Central memory CD8-positive, alpha-beta T cell (primary cell): ENCODE results near the gene PRKCH.

Experiments
- ATAC-seq: fragments of 150-1000 bp; cut with Tn5 transposase; replicated peaks from 2 replicates; pipeline ENCODE4 v1.10.0; 2022; ENCODE audit warnings: mild to moderate bottlenecking, moderate FRiP score, moderate number of reproducible peaks; ENCODE audit not compliant: poor library complexity, severe bottlenecking; ENCODE audit errors: extremely low read depth
- DNase-seq, 2 donors: peaks; one replicate each; pipeline ENCODE4 v3.0.0; 2021; ENCODE audit warnings: low spot score in 2 of 2
- H3K27ac Mint-ChIP-seq: one replicate; pipeline ENCODE4 v1.8.0; 2022; ENCODE audit warnings: low read depth, mild to moderate bottlenecking, moderate library complexity, mixed read lengths
- H3K27me3 Mint-ChIP-seq: one replicate; pipeline ENCODE4 v1.8.0; 2022; ENCODE audit warnings: mixed read lengths
- H3K36me3 Mint-ChIP-seq: one replicate; pipeline ENCODE4 v1.8.0; 2022; ENCODE audit warnings: mild to moderate bottlenecking, moderate library complexity, mixed read lengths; ENCODE audit not compliant: insufficient read depth
- H3K4me1 Mint-ChIP-seq: one replicate; pipeline ENCODE4 v1.8.0; 2022; ENCODE audit warnings: mixed read lengths
- H3K4me3 Mint-ChIP-seq: one replicate; pipeline ENCODE4 v1.8.0; 2022; ENCODE audit warnings: mild to moderate bottlenecking, moderate library complexity, mixed read lengths
- H3K9me3 Mint-ChIP-seq: one replicate; pipeline ENCODE4 v1.8.0; 2022; ENCODE audit warnings: mixed read lengths

The PRKCH gene

DNA sequence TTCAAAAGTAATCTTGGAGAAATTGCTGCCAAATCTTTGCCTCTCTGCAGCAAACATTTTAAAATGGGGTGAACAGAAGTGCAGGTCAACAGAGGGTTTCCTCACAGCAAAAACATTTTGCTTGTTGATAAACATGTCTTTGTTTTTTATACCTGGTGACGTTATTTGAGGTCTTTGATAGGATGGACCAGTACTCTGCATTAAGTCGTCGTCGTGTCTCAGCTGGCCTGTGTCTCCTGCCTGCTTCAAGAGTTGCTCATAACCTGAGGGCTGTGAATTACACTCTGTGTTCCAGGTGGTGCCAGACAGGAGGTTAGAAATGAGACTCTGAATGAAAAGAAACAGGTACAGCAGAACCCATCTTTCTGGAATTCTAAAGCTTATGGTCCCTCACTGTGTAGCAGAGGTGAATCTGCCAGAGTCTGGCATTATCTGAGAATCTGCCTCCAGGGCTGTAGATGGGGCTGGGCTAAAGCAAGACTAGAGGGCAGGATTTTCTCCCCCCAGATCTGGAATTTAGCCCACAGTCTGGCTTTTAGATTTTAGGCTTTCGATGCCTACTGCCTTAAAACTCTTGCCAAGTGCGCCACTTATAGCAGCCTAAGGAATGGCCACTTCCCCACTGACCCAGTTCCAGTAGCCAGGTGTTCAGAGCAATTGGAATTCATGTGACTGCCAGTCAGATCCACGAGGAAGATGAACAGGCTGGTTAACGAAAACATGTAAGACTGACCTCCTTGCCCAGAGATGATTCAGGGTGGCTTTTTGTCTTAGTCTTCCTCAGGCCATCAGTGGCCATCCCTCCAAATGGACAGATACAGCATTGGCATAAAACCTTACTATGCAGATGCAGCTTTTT lies 161.2 kb downstream of the PRKCH start:
- peak overlapping the region; percentile 98 for H3K27ac Mint-ChIP-seq
- no peak for ATAC-seq

DNA sequence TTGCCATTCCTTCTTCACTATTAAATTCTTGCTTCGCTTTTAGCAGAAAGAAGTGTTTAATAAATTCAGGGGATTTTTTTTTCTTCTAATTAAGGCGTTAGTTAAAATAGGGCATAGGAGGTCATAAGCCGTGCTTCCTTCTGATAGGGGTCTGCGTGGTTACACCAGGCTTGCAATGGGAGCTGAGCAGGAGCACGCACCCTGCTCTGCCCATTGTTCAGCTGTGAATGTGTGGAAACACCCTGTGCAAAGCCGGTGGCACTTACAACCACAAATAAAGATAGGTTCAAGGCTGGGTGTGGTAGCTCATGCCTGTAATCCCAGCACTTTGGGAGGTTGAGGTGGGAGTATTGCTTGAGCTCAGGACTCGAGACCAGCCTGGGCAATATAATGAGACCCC lies 162.1 kb downstream of the PRKCH start:
- DNase-seq (no peak), ATAC-seq (no peak)
- no peaks in the 10 kb centered on the region for H3K27me3 Mint-ChIP-seq
- H3K36me3 Mint-ChIP-seq: peaks cover 89% of the 10 kb centered on the region
- H3K4me3 Mint-ChIP-seq: peak overlapping the region; percentile 57
- peak overlapping the region; percentile 88 for H3K27ac Mint-ChIP-seq
- no peaks in the 10 kb centered on the region for H3K9me3 Mint-ChIP-seq
- H3K4me1 Mint-ChIP-seq: peaks cover 81% of the 10 kb centered on the region

More for the DNA sequence above, 161.2 kb downstream of the PRKCH start:
- H3K9me3 Mint-ChIP-seq: no peaks in the 10 kb centered on the region
- H3K4me1 Mint-ChIP-seq: peaks cover 88% of the 10 kb centered on the region
- no peak for DNase-seq
- peaks cover 84% of the 10 kb centered on the region for H3K36me3 Mint-ChIP-seq
- H3K4me3 Mint-ChIP-seq: peak overlapping the region; percentile 57
- no peaks in the 10 kb centered on the region for H3K27me3 Mint-ChIP-seq

GRCh38 chr14:61484031-61484430 lies 162.7 kb downstream of the PRKCH start:
- H3K4me1 Mint-ChIP-seq: peaks cover 76% of the 10 kb centered on the region
- peak overlapping the region; percentile 88 for H3K27ac Mint-ChIP-seq
- no peak for ATAC-seq
- no peaks in the 10 kb centered on the region for H3K27me3 Mint-ChIP-seq
- H3K4me3 Mint-ChIP-seq: no peak overlapping the region
- no peak for DNase-seq
- peaks cover 86% of the 10 kb centered on the region for H3K36me3 Mint-ChIP-seq
- no peaks in the 10 kb centered on the region for H3K9me3 Mint-ChIP-seq

- H3K27ac Mint-ChIP-seq: peak overlapping the region; percentile 88
- no peaks in the 10 kb centered on the region for H3K27me3 Mint-ChIP-seq
- no peaks in the 10 kb centered on the region for H3K9me3 Mint-ChIP-seq
- peaks cover 87% of the 10 kb centered on the region for H3K36me3 Mint-ChIP-seq
- peaks cover 66% of the 10 kb centered on the region for H3K4me1 Mint-ChIP-seq
- ATAC-seq (no peak), DNase-seq (no peak)
- H3K4me3 Mint-ChIP-seq: no peak overlapping the region
Observed at GRCh38 chr14:61484826-61485584, 163.6 kb downstream of the PRKCH start.

DNA sequence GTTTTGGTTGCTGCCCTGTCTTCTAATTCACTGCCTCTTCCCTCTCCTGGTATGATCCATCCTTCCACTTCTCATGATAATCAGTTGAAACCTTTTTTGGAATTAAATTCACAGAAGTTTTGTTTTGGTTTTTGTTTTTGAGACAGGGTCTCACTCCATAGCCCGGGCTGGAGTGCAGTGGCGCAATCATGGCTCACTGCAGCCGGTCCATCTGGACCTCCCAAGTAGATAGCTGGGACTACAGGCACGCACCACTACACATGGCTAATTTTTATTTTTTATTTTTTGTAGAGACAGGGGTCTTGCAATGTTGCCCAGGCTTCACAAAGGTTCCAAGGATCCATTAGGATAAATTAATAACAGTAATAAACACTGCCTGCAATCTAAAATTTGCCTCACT lies 164.3 kb downstream of the PRKCH start:
- ATAC-seq (no peak), DNase-seq (no peak)
- H3K9me3 Mint-ChIP-seq: no peaks in the 10 kb centered on the region
- H3K4me3 Mint-ChIP-seq: no peak overlapping the region
- H3K36me3 Mint-ChIP-seq: peaks cover 83% of the 10 kb centered on the region
- H3K27ac Mint-ChIP-seq: peak overlapping the region; percentile 88
- peaks cover 59% of the 10 kb centered on the region for H3K4me1 Mint-ChIP-seq
- no peaks in the 10 kb centered on the region for H3K27me3 Mint-ChIP-seq

GRCh38 chr14:61486930-61487495 lies 165.6 kb downstream of the PRKCH start:
- Mint-ChIP-seq H3K4me1 (peaks cover 48% of the 10 kb centered on the region), H3K27ac (peak overlapping the region; percentile 88), H3K9me3 (no peaks in the 10 kb centered on the region), H3K36me3 (peaks cover 69% of the 10 kb centered on the region), H3K4me3 (peak overlapping the region; percentile 25), H3K27me3 (no peaks in the 10 kb centered on the region)
- DNase-seq (no peak), ATAC-seq (no peak)

GRCh38 chr14:61488417-61489401 lies 167.3 kb downstream of the PRKCH start:
- no peak overlapping the region for H3K4me3 Mint-ChIP-seq
- peaks cover 31% of the 10 kb centered on the region for H3K4me1 Mint-ChIP-seq

DNA sequence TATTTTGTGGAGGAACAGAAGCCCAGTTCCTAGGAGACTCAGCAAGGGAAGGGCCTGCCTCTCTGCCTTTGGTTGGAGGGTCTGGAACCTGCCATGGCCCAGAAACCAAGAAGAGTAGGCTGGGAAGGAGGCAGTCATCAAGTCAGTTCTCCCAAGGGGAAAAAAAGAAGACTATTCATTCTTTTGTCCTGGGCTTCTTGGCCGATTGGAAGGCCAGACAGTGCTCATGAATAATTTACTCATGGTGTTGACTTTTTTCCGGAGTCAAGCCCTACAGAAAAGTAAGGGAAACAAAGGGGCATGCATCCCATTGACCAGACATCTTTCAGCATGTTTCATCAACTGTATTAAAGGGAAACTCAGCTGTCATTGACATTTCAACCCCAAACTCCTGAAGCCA lies 168.1 kb downstream of the PRKCH start:
- ATAC-seq: no peak
- H3K4me1 Mint-ChIP-seq: peaks cover 23% of the 10 kb centered on the region
- no peaks in the 10 kb centered on the region for H3K9me3 Mint-ChIP-seq
- peaks cover 44% of the 10 kb centered on the region for H3K36me3 Mint-ChIP-seq
- H3K4me3 Mint-ChIP-seq: no peak overlapping the region
- no peaks in the 10 kb centered on the region for H3K27me3 Mint-ChIP-seq
- no peak for DNase-seq
- peak overlapping the region; percentile 88 for H3K27ac Mint-ChIP-seq

More at GRCh38 chr14:61488417-61489401, 167.3 kb downstream of the PRKCH start:
- H3K27ac Mint-ChIP-seq: peak overlapping the region; percentile 88
- ATAC-seq (no peak), DNase-seq (no peak)
- no peaks in the 10 kb centered on the region for H3K9me3 Mint-ChIP-seq
- H3K36me3 Mint-ChIP-seq: peaks cover 52% of the 10 kb centered on the region
- no peaks in the 10 kb centered on the region for H3K27me3 Mint-ChIP-seq

DNA sequence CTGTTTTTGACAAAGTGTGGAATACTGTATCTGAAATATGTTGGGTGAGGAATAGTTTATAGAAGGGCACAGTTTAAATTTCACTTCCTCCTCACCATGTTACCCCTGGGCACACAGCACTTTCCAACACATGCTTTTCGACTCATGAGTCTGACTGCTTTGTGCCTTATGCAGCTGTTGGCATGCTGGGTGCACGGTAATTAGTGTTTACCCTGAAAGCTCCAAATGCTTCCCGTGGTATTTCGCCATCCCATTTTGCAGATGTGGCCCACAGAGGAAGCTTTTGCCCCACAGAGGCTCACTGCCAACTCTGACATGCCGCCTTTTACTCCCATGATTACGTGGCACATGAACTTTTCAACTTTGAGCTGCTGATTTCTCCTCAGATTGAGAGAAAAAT lies 168.6 kb downstream of the PRKCH start:
- Mint-ChIP-seq H3K36me3 (peaks cover 40% of the 10 kb centered on the region), H3K4me3 (no peak overlapping the region), H3K4me1 (peaks cover 22% of the 10 kb centered on the region), H3K27ac (no peak overlapping the region), H3K27me3 (no peaks in the 10 kb centered on the region), H3K9me3 (no peaks in the 10 kb centered on the region)
- DNase-seq (no peak), ATAC-seq (no peak)

- ATAC-seq (no peak), DNase-seq (no peak)
- Mint-ChIP-seq H3K27ac (no peak overlapping the region), H3K27me3 (no peaks in the 10 kb centered on the region), H3K4me3 (no peak overlapping the region), H3K36me3 (peaks cover 37% of the 10 kb centered on the region), H3K4me1 (peaks cover 22% of the 10 kb centered on the region), H3K9me3 (no peaks in the 10 kb centered on the region)
Observed at GRCh38 chr14:61491224-61491623, 169.8 kb downstream of the PRKCH start.

DNA sequence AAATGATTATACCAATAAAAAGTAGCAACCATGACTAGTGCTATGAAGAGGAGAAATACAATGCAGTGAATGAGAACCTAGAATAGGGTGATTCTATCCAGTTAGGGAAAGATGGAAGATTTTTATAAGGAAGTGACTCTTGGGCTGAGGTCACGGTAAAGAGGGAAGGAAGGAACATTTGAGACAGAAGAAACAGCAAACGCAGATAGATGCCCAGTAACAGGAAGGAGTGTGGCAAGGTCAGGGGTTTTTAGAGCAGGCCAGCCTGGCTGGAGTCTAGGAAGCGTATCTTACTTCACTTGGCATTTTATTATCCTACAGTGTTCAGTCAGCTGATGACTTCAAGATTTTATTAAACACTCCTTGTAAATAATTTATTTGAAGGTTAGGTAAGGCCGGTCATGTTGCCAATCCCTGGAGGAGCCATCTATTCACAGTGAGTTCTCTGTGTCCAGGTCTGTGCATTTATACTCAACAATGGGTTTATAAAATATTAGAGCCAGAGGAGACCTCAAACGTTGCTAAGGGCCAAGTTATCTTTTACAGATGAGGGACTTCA lies 170.6 kb downstream of the PRKCH start:
- no peak overlapping the region for H3K4me3 Mint-ChIP-seq
- peaks cover 37% of the 10 kb centered on the region for H3K36me3 Mint-ChIP-seq
- no peaks in the 10 kb centered on the region for H3K27me3 Mint-ChIP-seq
- no peak for DNase-seq
- H3K4me1 Mint-ChIP-seq: peaks cover 22% of the 10 kb centered on the region
- no peak overlapping the region for H3K27ac Mint-ChIP-seq
- no peak for ATAC-seq
- no peaks in the 10 kb centered on the region for H3K9me3 Mint-ChIP-seq
